HS-27A (cell line): ENCODE results near the gene BLM.

Experiments
- DNase-seq: peaks from one replicate; pipeline ENCODE4 v3.0.0-alpha.2; 2012; ENCODE audit warnings: low read depth, missing footprints

Gene BLM

GRCh38 chr15:90691982-90692773 lies 25.0 kb upstream of the BLM start:
- DNase-seq: no peak

GRCh38 chr15:90694987-90695386 lies 22.2 kb upstream of the BLM start:
- no peak for DNase-seq

- DNase-seq: no peak
Observed at GRCh38 chr15:90697175-90697574, 20.0 kb upstream of the BLM start.

- no peak for DNase-seq
Observed at GRCh38 chr15:90698629-90699028, 18.5 kb upstream of the BLM start.

GRCh38 chr15:90701048-90701447 lies 16.1 kb upstream of the BLM start:
- no peak for DNase-seq

- DNase-seq: no peak
Observed at GRCh38 chr15:90701880-90702630, 15.1 kb upstream of the BLM start.

- no peak for DNase-seq
Observed at GRCh38 chr15:90703455-90703854, 13.7 kb upstream of the BLM start.

- no peak for DNase-seq
Observed at GRCh38 chr15:90705212-90705611, 11.9 kb upstream of the BLM start.

- DNase-seq: no peak
Observed at GRCh38 chr15:90706394-90707327, 10.5 kb upstream of the BLM start.

GRCh38 chr15:90707489-90707888 lies 9.7 kb upstream of the BLM start:
- DNase-seq: no peak

- no peak for DNase-seq
Observed at GRCh38 chr15:90708516-90708915, 8.6 kb upstream of the BLM start.

- DNase-seq: no peak
Observed at GRCh38 chr15:90709278-90709677, 7.9 kb upstream of the BLM start.

- no peak for DNase-seq
Observed at GRCh38 chr15:90710436-90711027, 6.6 kb upstream of the BLM start.

- no peak for DNase-seq
Observed at GRCh38 chr15:90711418-90711824, 5.7 kb upstream of the BLM start.

GRCh38 chr15:90711842-90712241 lies 5.3 kb upstream of the BLM start:
- no peak for DNase-seq

GRCh38 chr15:90713081-90713480 lies 4.1 kb upstream of the BLM start:
- no peak for DNase-seq

- no peak for DNase-seq
Observed at GRCh38 chr15:90716317-90716975, 700 bp upstream of the BLM start.

- no peak for DNase-seq
Observed at GRCh38 chr15:90718232-90718631, 1.1 kb downstream of the BLM start.

- DNase-seq: no peak
Observed at GRCh38 chr15:90720131-90720530, 3.0 kb downstream of the BLM start.

- DNase-seq: no peak
Observed at GRCh38 chr15:90729261-90729660, 12.1 kb downstream of the BLM start.

GRCh38 chr15:90730290-90730689 lies 13.1 kb downstream of the BLM start:
- DNase-seq: no peak
